Measurements from ENCODE around the gene DNM2. TPM values are rescaled to one million over a fixed set of nuclear protein-coding genes. Genes with fewer than 3 reads are reported as not detected.

The DNM2 gene
- total RNA-seq, 1 experiment from 2014 or later, result 362 TPM

GRCh38 chr19:10718205-10719196 is 622 bp downstream of the DNM2 start:
- in situ Hi-C loops (cut with HindIII; ENCODE audit: low pct_unique_long_range_greater_than_20kb, low sequenced_read_pairs), result no loop called here
- no peak for DNase-seq (ENCODE audit: low read depth)

- in situ Hi-C loops (cut with HindIII; ENCODE audit: low pct_unique_long_range_greater_than_20kb, low sequenced_read_pairs), result no loop called here
- no peak for DNase-seq (ENCODE audit: low read depth)
These were observed 1.6 kb downstream of the DNM2 start for GRCh38 chr19:10719466-10719961.

GRCh38 chr19:10720607-10721125 is 2.8 kb downstream of the DNM2 start:
- in situ Hi-C loops (cut with HindIII; ENCODE audit: low pct_unique_long_range_greater_than_20kb, low sequenced_read_pairs), result no loop called here
- DNase-seq (ENCODE audit: low read depth), result no peak

GRCh38 chr19:10723591-10723990 is 5.7 kb downstream of the DNM2 start:
- in situ Hi-C loops (cut with HindIII; ENCODE audit: low pct_unique_long_range_greater_than_20kb, low sequenced_read_pairs), result no loop called here
- DNase-seq (ENCODE audit: low read depth), result no peak

GRCh38 chr19:10724573-10725071 is 6.7 kb downstream of the DNM2 start:
- in situ Hi-C loops (cut with HindIII; ENCODE audit: low pct_unique_long_range_greater_than_20kb, low sequenced_read_pairs), result no loop called here
- no peak for DNase-seq (ENCODE audit: low read depth)

- no peak for DNase-seq (ENCODE audit: low read depth)
- in situ Hi-C loops (cut with HindIII; ENCODE audit: low pct_unique_long_range_greater_than_20kb, low sequenced_read_pairs), result no loop called here
These were observed 7.5 kb downstream of the DNM2 start for GRCh38 chr19:10725415-10725814.

GRCh38 chr19:10726268-10726667 is 8.4 kb downstream of the DNM2 start:
- DNase-seq (ENCODE audit: low read depth), result no peak
- in situ Hi-C loops (cut with HindIII; ENCODE audit: low pct_unique_long_range_greater_than_20kb, low sequenced_read_pairs), result no loop called here

GRCh38 chr19:10727685-10728201 is 9.9 kb downstream of the DNM2 start:
- DNase-seq (ENCODE audit: low read depth), result no peak
- in situ Hi-C loops (cut with HindIII; ENCODE audit: low pct_unique_long_range_greater_than_20kb, low sequenced_read_pairs), result no loop called here

GRCh38 chr19:10729411-10729810 is 11.5 kb downstream of the DNM2 start:
- in situ Hi-C loops (cut with HindIII; ENCODE audit: low pct_unique_long_range_greater_than_20kb, low sequenced_read_pairs), result no loop called here
- no peak for DNase-seq (ENCODE audit: low read depth)

GRCh38 chr19:10730932-10731331 is 13.1 kb downstream of the DNM2 start:
- no peak for DNase-seq (ENCODE audit: low read depth)
- in situ Hi-C loops (cut with HindIII; ENCODE audit: low pct_unique_long_range_greater_than_20kb, low sequenced_read_pairs), result no loop called here

GRCh38 chr19:10735741-10736140 is 17.9 kb downstream of the DNM2 start:
- no peak for DNase-seq (ENCODE audit: low read depth)
- in situ Hi-C loops (cut with HindIII; ENCODE audit: low pct_unique_long_range_greater_than_20kb, low sequenced_read_pairs), result no loop called here

GRCh38 chr19:10736189-10736588 is 18.3 kb downstream of the DNM2 start:
- DNase-seq (ENCODE audit: low read depth), result no peak
- in situ Hi-C loops (cut with HindIII; ENCODE audit: low pct_unique_long_range_greater_than_20kb, low sequenced_read_pairs), result no loop called here

GRCh38 chr19:10736916-10737551 is 19.2 kb downstream of the DNM2 start:
- DNase-seq (ENCODE audit: low read depth), result no peak
- in situ Hi-C loops (cut with HindIII; ENCODE audit: low pct_unique_long_range_greater_than_20kb, low sequenced_read_pairs), result no loop called here

GRCh38 chr19:10737722-10738121 is 19.8 kb downstream of the DNM2 start:
- DNase-seq (ENCODE audit: low read depth), result no peak

GRCh38 chr19:10740798-10741197 is 22.9 kb downstream of the DNM2 start:
- in situ Hi-C loops (cut with HindIII; ENCODE audit: low pct_unique_long_range_greater_than_20kb, low sequenced_read_pairs), result no loop called here
- no peak for DNase-seq (ENCODE audit: low read depth)

More at GRCh38 chr19:10737722-10738121, 19.8 kb downstream of the DNM2 start:
- in situ Hi-C loops (cut with HindIII; ENCODE audit: low pct_unique_long_range_greater_than_20kb, low sequenced_read_pairs), result no loop called here

- DNase-seq (ENCODE audit: low read depth), result no peak
- in situ Hi-C loops (cut with HindIII; ENCODE audit: low pct_unique_long_range_greater_than_20kb, low sequenced_read_pairs), result no loop called here
These were observed 24.6 kb downstream of the DNM2 start for GRCh38 chr19:10742476-10742875.

- in situ Hi-C loops (cut with HindIII; ENCODE audit: low pct_unique_long_range_greater_than_20kb, low sequenced_read_pairs), result no loop called here
- no peak for DNase-seq (ENCODE audit: low read depth)
These were observed 26.4 kb downstream of the DNM2 start for GRCh38 chr19:10744253-10744798.

- in situ Hi-C loops (cut with HindIII; ENCODE audit: low pct_unique_long_range_greater_than_20kb, low sequenced_read_pairs), result no loop called here
- DNase-seq (ENCODE audit: low read depth), result no peak
These were observed 27.0 kb downstream of the DNM2 start for GRCh38 chr19:10744801-10745293.

Measured in Caki2 (cell line).